Prostate gland (tissue), 2 donors: ENCODE results near the gene ATXN10.

ENCODE experiments used
- CTCF ChIP-seq, 4 experiments: fragments of 200-600 bp in 2 of 4; fragments of 450-650 bp in 2 of 4; sonication (generic) in 2 of 4; IDR thresholded peaks; 1 replicate in 3 of 4; 2 replicates in 1 of 4; pipeline ENCODE4 v1.5.1; 2016 to 2019; ENCODE audit warnings: antibody characterized with exemption in 4 of 4, mild to moderate bottlenecking in 2 of 4, moderate library complexity in 2 of 4
- POLR2A ChIP-seq: fragments of 450-650 bp; IDR thresholded peaks from one replicate; pipeline ENCODE4 v1.6.1; 2016; ENCODE audit warnings: antibody characterized with exemption, mild to moderate bottlenecking

- TF ChIP-seq POLR2A, result no peak
- TF ChIP-seq CTCF (IDR thresholded peaks at IDR 0.05), result no peak
Measured at GRCh38 chr22:45804986-45805325, 133.3 kb downstream of the ATXN10 start.
